IMR-90 (cell line): ENCODE measurements around the gene CLASP1. TPM values are rescaled to one million over a fixed set of nuclear protein-coding genes. Genes with fewer than 3 reads are reported as not detected.

Experiments used
- ATAC-seq: fragments of 200-7000 bp; cut with Tn5 transposase; 2 replicates; pipeline ENCODE4 v1.9.1; 2020; ENCODE audit warnings: low read depth, mild to moderate bottlenecking, moderate library complexity
- BruUV-seq: library from RNA; stranded (reverse); fragments of 400-500 nt; replicated peaks from 2 replicates; lab custom pipeline; 2021; lab: Mats Ljungman, UMichigan
- CTCF ChIA-PET: fragments of 300-600 bp; formaldehyde crosslinking; extraction: SDS; loops from one replicate; lab custom pipeline; 2021; ENCODE audit warnings: antibody characterized with exemption; lab: Yijun Ruan, JAX
- POLR2A ChIA-PET: fragments of 300-600 bp; sonication (Branson Sonifier 250); formaldehyde crosslinking; loops from one replicate; lab custom pipeline; 2022; ENCODE audit warnings: antibody characterized with exemption; ENCODE audit not compliant: unreplicated experiment; lab: Charles Lee
- DNase-seq: peaks from one replicate; pipeline ENCODE4 v3.0.0; 2013
- H2AFZ ChIP-seq: replicated peaks from 2 replicates; pipeline ENCODE3; 2013; ENCODE audit warnings: low read length, mild to moderate bottlenecking; ENCODE audit not compliant: poor library complexity
- H2AK5ac ChIP-seq: 2 replicates; pipeline ENCODE4 v1.6.1; 2013; ENCODE audit warnings: low read depth, low read length, inconsistent platforms
- H2AK9ac ChIP-seq: replicated peaks from 2 replicates; pipeline ENCODE3; 2013; ENCODE audit warnings: mild to moderate bottlenecking, low read depth, low read length, moderate library complexity; ENCODE audit not compliant: poor library complexity
- H2BK120ac ChIP-seq: 2 replicates; pipeline ENCODE4 v1.6.1; 2013; ENCODE audit warnings: low read depth, low read length, inconsistent platforms
- H2BK15ac ChIP-seq: 3 replicates; pipeline ENCODE4 v1.6.1; 2013; ENCODE audit warnings: low read depth, low read length, inconsistent platforms
- H2BK20ac ChIP-seq: 2 replicates; pipeline ENCODE4 v1.6.1; 2013; ENCODE audit warnings: low read depth, mild to moderate bottlenecking, inconsistent platforms, low read length, moderate library complexity
- H2BK5ac ChIP-seq: 2 replicates; pipeline ENCODE4 v1.6.1; 2013; ENCODE audit warnings: mild to moderate bottlenecking, low read depth, low read length, inconsistent platforms; ENCODE audit not compliant: poor library complexity, severe bottlenecking
- H3K14ac ChIP-seq: replicated peaks from 2 replicates; pipeline ENCODE4 v1.6.1; 2013; ENCODE audit warnings: low read depth, low read length, inconsistent platforms
- H3K18ac ChIP-seq: 2 replicates; pipeline ENCODE4 v1.6.1; 2013; ENCODE audit warnings: low read depth, low read length, control low read depth
- H3K23ac ChIP-seq: 2 replicates; pipeline ENCODE4 v1.6.1; 2013; ENCODE audit warnings: low read depth, low read length, inconsistent platforms
- H3K27ac ChIP-seq: 2 replicates; pipeline ENCODE4 v1.5.1; 2013; ENCODE audit warnings: mild to moderate bottlenecking, control low read depth, low read length; ENCODE audit not compliant: insufficient read depth
- H3K27me3 ChIP-seq: 2 replicates; pipeline ENCODE4 v1.6.1; 2013; ENCODE audit warnings: low read length; ENCODE audit not compliant: control insufficient read depth, insufficient read depth
- H3K36me3 ChIP-seq: 2 replicates; pipeline ENCODE4 v1.6.1; 2013; ENCODE audit warnings: low read length, mixed read lengths; ENCODE audit not compliant: control insufficient read depth, insufficient read depth
- H3K4ac ChIP-seq: 2 replicates; pipeline ENCODE4 v1.6.1; 2013; ENCODE audit warnings: low read depth, low read length, inconsistent platforms
- H3K4me1 ChIP-seq: 2 replicates; pipeline ENCODE4 v1.6.1; 2013; ENCODE audit warnings: low read length, mixed read lengths; ENCODE audit not compliant: control insufficient read depth, insufficient read depth
- H3K4me2 ChIP-seq: 2 replicates; pipeline ENCODE4 v1.6.1; 2013; ENCODE audit warnings: low read depth, mild to moderate bottlenecking, control low read depth, low read length, moderate library complexity
- H3K4me3 ChIP-seq: 2 replicates; pipeline ENCODE4 v1.5.1; 2013; ENCODE audit warnings: low read depth, mild to moderate bottlenecking, control low read depth, low read length, moderate library complexity; ENCODE audit not compliant: insufficient read depth
- H3K56ac ChIP-seq: 2 replicates; pipeline ENCODE4 v1.6.1; 2013; ENCODE audit warnings: low read length, inconsistent platforms; ENCODE audit not compliant: insufficient read depth; ENCODE audit errors: extremely low read depth
- H3K79me1 ChIP-seq, 2 experiments: 2 replicates each; pipeline ENCODE4 v1.6.1; 2013; ENCODE audit warnings: low read length in 2 of 2, inconsistent platforms in 1 of 2, low read depth in 1 of 2
- H3K9ac ChIP-seq: 2 replicates; pipeline ENCODE4 v1.6.1; 2013; ENCODE audit warnings: low read depth, low read length, control low read depth
- H3K9me1 ChIP-seq: 2 replicates; pipeline ENCODE4 v1.6.1; 2013; ENCODE audit warnings: low read length, inconsistent platforms; ENCODE audit not compliant: insufficient read depth
- H3K9me3 ChIP-seq: 2 replicates; pipeline ENCODE4 v1.6.1; 2013; ENCODE audit warnings: low read length; ENCODE audit not compliant: control insufficient read depth, insufficient read depth
- H4K20me1 ChIP-seq: 2 replicates; pipeline ENCODE4 v1.6.1; 2013; ENCODE audit warnings: low read length, inconsistent platforms; ENCODE audit not compliant: insufficient read depth
- H4K5ac ChIP-seq: 2 replicates; pipeline ENCODE4 v1.6.1; 2013; ENCODE audit warnings: mild to moderate bottlenecking, low read depth, low read length, control low read depth
- H4K8ac ChIP-seq, 2 experiments: 2 replicates each; pipeline ENCODE4 v1.6.1; 2013; ENCODE audit warnings: low read depth in 2 of 2, low read length in 2 of 2, control low read depth in 1 of 2, inconsistent platforms in 1 of 2
- H4K91ac ChIP-seq: 2 replicates; pipeline ENCODE4 v1.6.1; 2013; ENCODE audit warnings: low read depth, low read length, inconsistent platforms; ENCODE audit not compliant: insufficient read depth
- BHLHE40 ChIP-seq: fragments of 150-350 bp; IDR thresholded peaks from 2 replicates; pipeline ENCODE4 v1.6.1; 2016; ENCODE audit warnings: mild to moderate bottlenecking, low read depth, low read length
- CEBPB ChIP-seq: IDR thresholded peaks from 2 replicates; pipeline ENCODE4 v1.6.1; 2012; ENCODE audit warnings: low read depth, low read length, improper control_type of control experiment
- ELK1 ChIP-seq: fragments of 150-350 bp; IDR thresholded peaks from 2 replicates; pipeline ENCODE4 v1.6.1; 2016; ENCODE audit warnings: low read depth, mild to moderate bottlenecking, low read length, moderate library complexity, borderline replicate concordance
- POLR2A ChIP-seq: IDR thresholded peaks from 2 replicates; pipeline ENCODE4 v1.6.1; 2012; ENCODE audit warnings: mild to moderate bottlenecking, low read depth, low read length
- SMC3 ChIP-seq: fragments of 150-350 bp; IDR thresholded peaks from 2 replicates; pipeline ENCODE4 v1.6.1; 2016; ENCODE audit warnings: low read depth, mild to moderate bottlenecking, antibody characterized with exemption, low read length, moderate library complexity
- WGBS, 2 experiments: methylation state at CpG; one replicate each; pipeline versions ENCODE4 v1.1.5 to v1.1.7; 2013; ENCODE audit warnings: missing lambda C conversion rate in 2 of 2; ENCODE audit not compliant: insufficient read length in 1 of 2; ENCODE audit errors: extremely low coverage in 2 of 2; 5-methylcytosine and 5-hydroxymethylcytosine counted together
- dilution Hi-C: fragments of 300-500 bp; cut with HindIII; formaldehyde crosslinking; loops from one replicate; pipeline ENCODE4 v1.14.3; 2018; ENCODE audit warnings: low sequenced_read_pairs; ENCODE audit not compliant: unreplicated experiment
- in situ Hi-C: fragments of 300-500 bp; cut with MboI; formaldehyde crosslinking; loops from 3 replicates; pipeline ENCODE4 v1.14.3; 2019; ENCODE audit warnings: low sequenced_read_pairs, inconsistent platforms, mixed read lengths
- intact Hi-C: fragments of 100-400 bp; cut with micrococcal nuclease; formaldehyde crosslinking; loops from 2 replicates; pipeline ENCODE4 v1.10.0; 2022
- polyA plus RNA-seq, 3 experiments: library from polyadenylated mRNA; depleted of rRNA; stranded (reverse); fragments of >200 nt; gene quantifications; 2 replicates each; pipeline ENCODE4 v1.2.3, GENCODE V29; 2012; ENCODE audit warnings: low replicate concordance in 1 of 3
- total RNA-seq: library from RNA; depleted of rRNA; stranded (reverse); fragments of >200 nt; gene quantifications from 2 replicates; pipeline ENCODE4 v1.2.3, GENCODE V29; 2012
- TF ChIP-seq, protein P1 (sequence below): fragments of 150-350 bp; IDR thresholded peaks from 2 replicates; pipeline ENCODE4 v1.6.1; 2017; ENCODE audit warnings: mild to moderate bottlenecking, antibody characterized with exemption, low read length, low read depth

The CLASP1 gene
- total and polyA plus RNA-seq, 2 of the 4 experiments (the other 2 are of a cell fraction): 12.3 to 33.7 TPM

DNA sequence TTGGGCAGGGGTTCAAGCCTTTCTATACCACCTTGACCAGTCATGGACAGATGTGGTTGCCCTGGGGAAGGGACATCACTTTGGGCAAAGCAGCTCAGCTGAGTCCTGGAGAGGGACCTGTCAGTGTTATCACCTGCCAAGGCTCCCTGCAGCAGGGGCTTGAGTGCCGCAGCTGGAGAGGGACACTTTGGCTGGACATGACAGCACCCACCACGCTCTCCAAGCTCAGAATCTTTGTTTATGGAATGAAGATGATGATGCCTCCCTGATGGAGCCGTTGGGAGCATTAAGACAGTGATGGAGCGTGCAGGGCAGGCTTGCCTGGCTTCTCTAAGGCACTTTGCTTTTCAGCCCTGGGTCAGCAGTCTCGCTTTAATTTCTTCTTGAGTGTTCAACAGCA is 360.0 kb downstream of the CLASP1 start:
- Histone ChIP-seq H3K4me3 (no peak overlapping the region), H4K5ac (no peak overlapping the region), H3K56ac (no peak overlapping the region), H3K23ac (no peak overlapping the region), H3K36me3 (no peaks in the 10 kb centered on the region), H2BK5ac (no peak overlapping the region), H3K4me1 (no peaks in the 10 kb centered on the region), H2AFZ (no peak overlapping the region), H3K27ac (no peak overlapping the region), H3K4ac (no peak overlapping the region), H3K9me3 (no peaks in the 10 kb centered on the region), H2AK5ac (no peak overlapping the region), H3K27me3 (peaks cover 49% of the 10 kb centered on the region), H3K79me1 (no peaks in the 10 kb centered on the region), H4K20me1 (no peaks in the 10 kb centered on the region), H2BK120ac (no peak overlapping the region), H4K91ac (no peak overlapping the region), H3K9ac (no peak overlapping the region), H2AK9ac (peak overlapping the region; percentile 73), H3K4me2 (no peak overlapping the region), H3K18ac (no peak overlapping the region), H3K14ac (no peak overlapping the region), H4K8ac (no peak overlapping the region), H3K9me1 (no peaks in the 10 kb centered on the region), H2BK15ac (no peak overlapping the region), H2BK20ac (no peak overlapping the region)
- ChIA-PET CTCF (no interaction called here), POLR2A (no interaction called here)
- DNase-seq (no peak), ATAC-seq (no peak)
- intact Hi-C loops (no loop called here), dilution Hi-C loops (no loop called here), in situ Hi-C loops (no loop called here)
- TF ChIP-seq BHLHE40: no peak
- TF ChIP-seq, protein P1, sequence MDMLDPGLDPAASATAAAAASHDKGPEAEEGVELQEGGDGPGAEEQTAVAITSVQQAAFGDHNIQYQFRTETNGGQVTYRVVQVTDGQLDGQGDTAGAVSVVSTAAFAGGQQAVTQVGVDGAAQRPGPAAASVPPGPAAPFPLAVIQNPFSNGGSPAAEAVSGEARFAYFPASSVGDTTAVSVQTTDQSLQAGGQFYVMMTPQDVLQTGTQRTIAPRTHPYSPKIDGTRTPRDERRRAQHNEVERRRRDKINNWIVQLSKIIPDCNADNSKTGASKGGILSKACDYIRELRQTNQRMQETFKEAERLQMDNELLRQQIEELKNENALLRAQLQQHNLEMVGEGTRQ: no peak
- no peak for TF ChIP-seq CEBPB
- no peak for TF ChIP-seq SMC3
- TF ChIP-seq ELK1: no peak
- TF ChIP-seq POLR2A: no peak
- BruUV-seq: no TSS peak
- 24% methylated on average over 2 of the region's 5 CpGs; no CpG with 5 or more reads in 1 of the 2 experiments for WGBS, 2 experiments
